Middle frontal gyrus (tissue), 1 donor: ENCODE data around the gene RAB4A.

Experiments
- DNase-seq: peaks from one replicate; pipeline ENCODE4 v3.0.0-alpha.2; 2015; ENCODE audit warnings: low spot score; ENCODE audit errors: extremely low spot score

RAB4A gene

GRCh38 chr1:229243638-229244037 lies 27.3 kb upstream of the RAB4A start:
- DNase-seq = no peak

GRCh38 chr1:229244091-229244490 lies 26.8 kb upstream of the RAB4A start:
- DNase-seq = no peak

- DNase-seq = no peak
These were observed 23.0 kb upstream of the RAB4A start for GRCh38 chr1:229247871-229248270.

GRCh38 chr1:229248821-229249817 lies 21.8 kb upstream of the RAB4A start:
- DNase-seq = no peak

- DNase-seq = no peak
These were observed 20.9 kb upstream of the RAB4A start for GRCh38 chr1:229249854-229250644.

GRCh38 chr1:229251185-229251584 lies 19.7 kb upstream of the RAB4A start:
- DNase-seq = no peak

GRCh38 chr1:229252228-229252984 lies 18.5 kb upstream of the RAB4A start:
- no peak for DNase-seq

- no peak for DNase-seq
These were observed 17.5 kb upstream of the RAB4A start for GRCh38 chr1:229253151-229253974.

GRCh38 chr1:229254910-229255541 lies 15.9 kb upstream of the RAB4A start:
- DNase-seq = no peak

- DNase-seq = peak; percentile 76
These were observed 12.7 kb upstream of the RAB4A start for GRCh38 chr1:229258031-229258756.

- DNase-seq = no peak
These were observed 12.2 kb upstream of the RAB4A start for GRCh38 chr1:229258757-229259060.

GRCh38 chr1:229260297-229260696 lies 10.6 kb upstream of the RAB4A start:
- DNase-seq = no peak

- DNase-seq = no peak
These were observed 8.7 kb upstream of the RAB4A start for GRCh38 chr1:229262239-229262638.

GRCh38 chr1:229263254-229263653 lies 7.7 kb upstream of the RAB4A start:
- DNase-seq = no peak

GRCh38 chr1:229264068-229264467 lies 6.8 kb upstream of the RAB4A start:
- no peak for DNase-seq

GRCh38 chr1:229264487-229264886 lies 6.4 kb upstream of the RAB4A start:
- no peak for DNase-seq

GRCh38 chr1:229266274-229266673 lies 4.6 kb upstream of the RAB4A start:
- no peak for DNase-seq

GRCh38 chr1:229266832-229267500 lies 3.9 kb upstream of the RAB4A start:
- no peak for DNase-seq

GRCh38 chr1:229268505-229268904 lies 2.4 kb upstream of the RAB4A start:
- no peak for DNase-seq
